CD4-positive, CD25-positive, alpha-beta regulatory T cell (primary cell): ENCODE results near the gene CCDC134. TPM values are rescaled to one million over a fixed set of nuclear protein-coding genes. Genes with fewer than 3 reads are reported as not detected.
A peak's percentile ranks its signal among the peaks of the same experiment; 100 is the strongest.

Experiments used
- ATAC-seq, 2 donors: fragments of 150-1000 bp; cut with Tn5 transposase; one replicate each; pipeline ENCODE4 v1.10.0; 2021; ENCODE audit warnings: low read depth in 2 of 2, moderate number of reproducible peaks in 2 of 2, moderate library complexity in 1 of 2
- DNase-seq, 3 donors: peaks; one replicate each; pipeline versions ENCODE4 v3.0.0 to v3.0.0-alpha.2; 2012 to 2022; ENCODE audit warnings: mixed read lengths in 1 of 3
- H3K27ac ChIP-seq: one replicate; pipeline ENCODE4 v1.7.0; 2013; ENCODE audit warnings: mild to moderate bottlenecking, low read length; ENCODE audit not compliant: insufficient read depth, poor library complexity, severe bottlenecking
- H3K27me3 ChIP-seq: one replicate; pipeline ENCODE4 v1.7.0; 2013; ENCODE audit warnings: low read length; ENCODE audit not compliant: control insufficient read depth, insufficient read depth
- H3K36me3 ChIP-seq: one replicate; pipeline ENCODE4 v1.7.0; 2013; ENCODE audit warnings: mild to moderate bottlenecking, low read length, moderate library complexity; ENCODE audit not compliant: control insufficient read depth, insufficient read depth
- H3K4me1 ChIP-seq: 2 replicates; pipeline ENCODE4 v1.7.0; 2013; ENCODE audit warnings: mild to moderate bottlenecking, low read length; ENCODE audit not compliant: insufficient read depth, control insufficient read depth, poor library complexity, severe bottlenecking
- H3K4me3 ChIP-seq: one replicate; pipeline ENCODE4 v1.7.0; 2013; ENCODE audit warnings: low read depth, mild to moderate bottlenecking, low read length, moderate library complexity
- H3K9me3 ChIP-seq, 2 experiments: 1 replicate in 1 of 2; 2 replicates in 1 of 2; pipeline ENCODE4 v1.7.0; 2013; ENCODE audit warnings: low read length in 2 of 2, mild to moderate bottlenecking in 1 of 2, moderate library complexity in 1 of 2; ENCODE audit not compliant: control insufficient read depth in 2 of 2
- H3K27ac Mint-ChIP-seq, 3 donors: one replicate each; pipeline ENCODE4 v1.8.0; 2020 to 2022; ENCODE audit warnings: mild to moderate bottlenecking in 3 of 3, mixed read lengths in 3 of 3, moderate library complexity in 2 of 3
- H3K27me3 Mint-ChIP-seq: one replicate; pipeline ENCODE4 v1.8.0; 2022; ENCODE audit warnings: mild to moderate bottlenecking, mixed read lengths
- H3K36me3 Mint-ChIP-seq: one replicate; pipeline ENCODE4 v1.8.0; 2020; ENCODE audit warnings: mixed read lengths
- H3K4me1 Mint-ChIP-seq, 4 donors: one replicate each; pipeline ENCODE4 v1.8.0; 2020 to 2022; ENCODE audit warnings: mixed read lengths in 4 of 4, mild to moderate bottlenecking in 1 of 4
- H3K4me3 Mint-ChIP-seq, 4 donors: one replicate each; pipeline ENCODE4 v1.8.0; 2020 to 2022; ENCODE audit warnings: mild to moderate bottlenecking in 4 of 4, mixed read lengths in 4 of 4, moderate library complexity in 3 of 4
- H3K9me3 Mint-ChIP-seq, 7 donors: one replicate each; pipeline ENCODE4 v1.8.0; 2020 to 2022; ENCODE audit warnings: mixed read lengths in 7 of 7, mild to moderate bottlenecking in 3 of 7, moderate library complexity in 2 of 7
- polyA plus RNA-seq, 4 donors: library from polyadenylated mRNA; unstranded; fragments of 300-500 nt; fragmentation: Illumina TruSeq; gene quantifications; one replicate each; pipeline ENCODE4 v1.2.3, GENCODE V29; 2021
- total RNA-seq: library from RNA; stranded (reverse); gene quantifications from one replicate; pipeline ENCODE4 v1.2.3, GENCODE V29; 2022

CCDC134 gene
- total and polyA plus RNA-seq, 5 donors from 2014 or later: 3.6 to 21.1 (median 5.9) TPM

DNA sequence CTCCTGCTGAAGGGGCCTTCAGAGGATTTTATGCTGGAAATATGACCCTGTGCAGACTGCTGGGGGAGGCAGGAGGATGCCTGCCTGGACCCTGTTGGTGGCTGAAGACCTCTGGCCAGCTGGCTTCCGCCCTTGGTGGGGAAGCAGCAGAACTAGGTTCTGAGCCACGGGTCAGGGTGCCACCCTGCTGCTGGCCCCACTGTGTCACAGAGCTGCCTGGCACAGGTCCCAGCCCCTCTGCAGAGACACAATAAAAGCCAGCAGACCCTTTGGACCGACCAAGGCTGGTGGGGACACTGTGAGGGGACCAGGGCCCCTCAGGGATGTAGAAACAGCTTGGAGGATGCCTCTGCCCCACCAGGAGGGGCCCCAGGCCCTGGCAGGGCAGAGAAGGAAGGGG, 25.5 kb downstream of the CCDC134 start:
- Mint-ChIP-seq H3K9me3 (no peaks in the 10 kb centered on the region), H3K27ac (peak overlapping the region in 2 of 3 donors; percentile 25 to 88), H3K27me3 (no peaks in the 10 kb centered on the region), H3K4me3 (no peak overlapping the region), H3K36me3 (peaks cover 16% of the 10 kb centered on the region), H3K4me1 (peaks cover 6 to 15% (median 12%) of the 10 kb centered on the region in 4 donors)
- ATAC-seq (no peak), DNase-seq (no peak)
- H3K4me1 ChIP-seq: peaks cover 3% of the 10 kb centered on the region
- no peak overlapping the region for H3K4me3 ChIP-seq
- no peaks in the 10 kb centered on the region for H3K27me3 ChIP-seq
- peaks cover 10% of the 10 kb centered on the region for H3K36me3 ChIP-seq
- no peak overlapping the region for H3K27ac ChIP-seq
- no peaks in the 10 kb centered on the region for H3K9me3 ChIP-seq

GRCh38 chr22:41826430-41827383, 26.2 kb downstream of the CCDC134 start:
- no peaks in the 10 kb centered on the region for H3K9me3 Mint-ChIP-seq

DNA sequence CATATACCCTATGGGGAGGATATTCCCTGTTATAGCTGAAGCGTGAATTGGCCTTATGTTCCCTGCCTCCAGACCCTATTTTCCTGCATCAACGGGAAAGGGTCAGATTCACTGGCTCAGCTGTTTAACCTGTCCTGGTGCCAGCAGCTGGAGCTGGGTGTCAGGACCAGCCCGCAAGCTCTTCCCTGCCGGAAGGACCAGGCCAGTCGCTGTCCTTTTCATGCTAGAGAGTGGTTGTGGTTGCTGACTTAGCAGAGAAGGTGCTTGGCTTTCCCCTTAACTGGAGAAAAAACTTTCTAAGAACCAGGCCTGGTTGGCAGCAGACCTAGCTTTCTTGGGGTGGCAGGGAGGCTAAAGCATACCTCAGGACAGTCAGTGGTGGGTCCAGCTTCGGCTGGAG, 27.2 kb downstream of the CCDC134 start:
- Histone ChIP-seq H3K36me3 (peaks cover 8% of the 10 kb centered on the region), H3K27me3 (no peaks in the 10 kb centered on the region), H3K4me1 (peaks cover 8% of the 10 kb centered on the region), H3K9me3 (no peaks in the 10 kb centered on the region), H3K27ac (no peak overlapping the region), H3K4me3 (no peak overlapping the region)
- Mint-ChIP-seq H3K36me3 (peaks cover 15% of the 10 kb centered on the region), H3K4me3 (no peak overlapping the region), H3K27ac (peak overlapping the region in 1 of 3 donors; percentile 85), H3K9me3 (no peaks in the 10 kb centered on the region), H3K4me1 (peaks cover 3 to 21% (median 10%) of the 10 kb centered on the region in 4 donors), H3K27me3 (no peaks in the 10 kb centered on the region)
- no peak for ATAC-seq
- no peak for DNase-seq

More at GRCh38 chr22:41826430-41827383, 26.2 kb downstream of the CCDC134 start:
- H3K27me3 ChIP-seq: no peaks in the 10 kb centered on the region
- H3K4me3 Mint-ChIP-seq: no peak overlapping the region
- H3K4me1 ChIP-seq: peaks cover 3% of the 10 kb centered on the region
- peaks cover 16% of the 10 kb centered on the region for H3K36me3 Mint-ChIP-seq
- ATAC-seq (no peak), DNase-seq (no peak)
- H3K4me3 ChIP-seq: no peak overlapping the region
- no peak overlapping the region for H3K27ac ChIP-seq
- H3K36me3 ChIP-seq: peaks cover 10% of the 10 kb centered on the region
- peaks cover 6 to 16% (median 13%) of the 10 kb centered on the region in 4 donors for H3K4me1 Mint-ChIP-seq
- peak overlapping the region; percentile 31 to 85 (median 71) for H3K27ac Mint-ChIP-seq
- H3K9me3 ChIP-seq: no peaks in the 10 kb centered on the region
- H3K27me3 Mint-ChIP-seq: no peaks in the 10 kb centered on the region

DNA sequence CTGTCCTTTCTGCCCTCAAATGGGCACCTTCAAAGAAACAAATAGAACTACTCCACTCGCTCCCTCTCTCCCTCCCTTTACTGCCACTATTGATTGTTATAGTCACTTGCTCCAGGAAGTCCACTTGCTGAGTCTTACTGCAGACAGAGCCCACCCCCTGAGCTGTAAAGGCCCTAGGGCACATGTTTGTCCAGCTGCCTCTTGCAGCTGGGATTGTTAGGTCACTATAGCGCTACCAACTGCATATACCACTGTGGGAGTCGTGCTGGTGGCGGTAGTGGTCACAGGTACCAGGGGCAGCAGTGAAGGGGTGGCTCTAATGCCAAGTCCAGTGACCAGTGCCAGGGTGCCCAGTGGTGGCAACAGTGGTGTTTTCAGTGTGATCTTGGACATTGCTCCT, 28.0 kb downstream of the CCDC134 start:
- H3K4me3 ChIP-seq: no peak overlapping the region
- no peaks in the 10 kb centered on the region for H3K9me3 ChIP-seq
- H3K9me3 Mint-ChIP-seq: no peaks in the 10 kb centered on the region
- ATAC-seq: no peak
- H3K4me1 ChIP-seq: peaks cover 6% of the 10 kb centered on the region
- DNase-seq: no peak
- peak overlapping the region in 1 of 4 donors; percentile 11 for H3K4me3 Mint-ChIP-seq
- peaks cover 12% of the 10 kb centered on the region for H3K36me3 Mint-ChIP-seq
- no peaks in the 10 kb centered on the region for H3K27me3 Mint-ChIP-seq
- H3K27ac ChIP-seq: no peak overlapping the region
- H3K27ac Mint-ChIP-seq: peak overlapping the region; percentile 4 to 39 (median 37)
- peaks cover 7% of the 10 kb centered on the region for H3K36me3 ChIP-seq
- H3K27me3 ChIP-seq: no peaks in the 10 kb centered on the region
- H3K4me1 Mint-ChIP-seq: peaks cover 0 to 19% (median 5%) of the 10 kb centered on the region in 4 donors

- Histone ChIP-seq H3K27me3 (no peaks in the 10 kb centered on the region), H3K27ac (peak overlapping the region; percentile 41), H3K4me1 (peaks cover 17% of the 10 kb centered on the region), H3K36me3 (peaks cover 3% of the 10 kb centered on the region), H3K4me3 (no peak overlapping the region), H3K9me3 (no peaks in the 10 kb centered on the region)
- ATAC-seq: no peak
- peaks cover 9 to 29% (median 18%) of the 10 kb centered on the region in 4 donors for H3K4me1 Mint-ChIP-seq
- H3K27me3 Mint-ChIP-seq: no peaks in the 10 kb centered on the region
- peak overlapping the region; percentile 28 to 90 (median 40) for H3K4me3 Mint-ChIP-seq
- peak overlapping the region; percentile 26 to 80 (median 34) for H3K27ac Mint-ChIP-seq
- DNase-seq: no peak
- H3K36me3 Mint-ChIP-seq: peaks cover 4% of the 10 kb centered on the region
- H3K9me3 Mint-ChIP-seq: no peaks in the 10 kb centered on the region
These were observed 29.7 kb downstream of the CCDC134 start for GRCh38 chr22:41830174-41830573.

- Histone ChIP-seq H3K27me3 (no peaks in the 10 kb centered on the region), H3K27ac (peak overlapping the region; percentile 93), H3K9me3 (no peaks in the 10 kb centered on the region), H3K36me3 (peaks cover 5% of the 10 kb centered on the region), H3K4me1 (peaks cover 17% of the 10 kb centered on the region), H3K4me3 (peak overlapping the region; percentile 77)
- DNase-seq (peak in 1 of 3 donors; percentile 21), ATAC-seq (no peak)
- H3K9me3 Mint-ChIP-seq: no peaks in the 10 kb centered on the region
- H3K4me1 Mint-ChIP-seq: peaks cover 13 to 40% (median 22%) of the 10 kb centered on the region in 4 donors
- peak overlapping the region; percentile 7 to 96 (median 92) for H3K4me3 Mint-ChIP-seq
- H3K27ac Mint-ChIP-seq: peak overlapping the region in 2 of 3 donors; percentile 99
- no peaks in the 10 kb centered on the region for H3K27me3 Mint-ChIP-seq
- peaks cover under 1% of the 10 kb centered on the region for H3K36me3 Mint-ChIP-seq
These were observed 30.9 kb downstream of the CCDC134 start for GRCh38 chr22:41831383-41831782.

DNA sequence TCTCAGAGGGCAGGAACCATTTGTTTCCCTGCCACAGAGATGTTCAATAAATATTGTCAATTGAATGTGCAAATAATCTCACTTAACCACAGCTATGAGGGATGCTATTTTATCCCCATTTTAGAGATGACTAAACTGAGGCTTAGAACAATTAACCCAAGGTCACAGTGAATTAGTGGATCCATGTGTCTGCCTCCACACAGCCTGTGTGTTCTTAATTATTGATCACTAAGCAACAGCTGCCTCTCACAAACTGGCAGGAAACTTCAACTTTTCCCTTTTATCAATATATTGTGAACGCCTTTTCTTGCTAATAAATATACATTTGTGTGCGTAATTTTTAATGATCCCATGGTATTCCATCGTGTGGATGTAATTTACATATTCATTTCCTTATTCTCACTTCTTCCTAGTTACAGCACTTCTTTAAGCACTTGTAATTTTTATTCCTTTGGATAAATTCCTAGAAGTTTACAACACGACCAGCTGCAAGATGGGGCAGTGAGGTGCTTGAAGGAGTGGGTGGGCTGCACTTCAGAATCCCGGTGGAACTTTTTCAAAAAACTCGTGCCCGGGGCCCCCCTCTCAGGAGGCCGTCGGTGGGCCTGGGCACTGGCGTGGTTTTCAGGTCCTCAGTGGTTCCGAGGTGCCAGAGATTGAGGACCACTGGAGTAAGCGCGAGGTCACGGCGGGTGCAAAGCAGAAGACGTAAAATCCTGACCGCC, 31.5 kb downstream of the CCDC134 start:
- Mint-ChIP-seq H3K36me3 (peaks cover 6% of the 10 kb centered on the region), H3K27ac (peak overlapping the region; percentile 96 to 99 (median 99)), H3K9me3 (no peaks in the 10 kb centered on the region), H3K27me3 (no peaks in the 10 kb centered on the region), H3K4me1 (peaks cover 18 to 46% (median 26%) of the 10 kb centered on the region in 4 donors), H3K4me3 (peak overlapping the region; percentile 90 to 98 (median 96))
- ATAC-seq (no peak), DNase-seq (no peak)
- H3K4me1 ChIP-seq: peaks cover 17% of the 10 kb centered on the region
- H3K36me3 ChIP-seq: peaks cover 6% of the 10 kb centered on the region
- H3K27me3 ChIP-seq: no peaks in the 10 kb centered on the region
- peak overlapping the region; percentile 77 for H3K4me3 ChIP-seq
- no peaks in the 10 kb centered on the region for H3K9me3 ChIP-seq
- peak overlapping the region; percentile 93 for H3K27ac ChIP-seq
